ENCODE data around the gene MAPK8IP1. TPM values are rescaled to one million over a fixed set of nuclear protein-coding genes. Genes with fewer than 3 reads are reported as not detected.
A peak's percentile ranks its signal among the peaks of the same experiment; 100 is the strongest.

The MAPK8IP1 gene
- total and polyA plus RNA-seq, 2 experiments from 2014 or later = 7.4 to 12.6 TPM

- Histone ChIP-seq H3K27me3 (peaks cover 6% of the 10 kb centered on the region), H3K27ac (no peak overlapping the region)
- DNase-seq (ENCODE audit: low read depth in 1 of 2, low spot score in 1 of 2) = no peak
These were observed 7.4 kb downstream of the MAPK8IP1 start for GRCh38 chr11:45892856-45893255.

GRCh38 chr11:45894555-45895247, 9.2 kb downstream of the MAPK8IP1 start:
- no peaks in the 10 kb centered on the region for H3K36me3 ChIP-seq
- TF ChIP-seq, protein P1, sequence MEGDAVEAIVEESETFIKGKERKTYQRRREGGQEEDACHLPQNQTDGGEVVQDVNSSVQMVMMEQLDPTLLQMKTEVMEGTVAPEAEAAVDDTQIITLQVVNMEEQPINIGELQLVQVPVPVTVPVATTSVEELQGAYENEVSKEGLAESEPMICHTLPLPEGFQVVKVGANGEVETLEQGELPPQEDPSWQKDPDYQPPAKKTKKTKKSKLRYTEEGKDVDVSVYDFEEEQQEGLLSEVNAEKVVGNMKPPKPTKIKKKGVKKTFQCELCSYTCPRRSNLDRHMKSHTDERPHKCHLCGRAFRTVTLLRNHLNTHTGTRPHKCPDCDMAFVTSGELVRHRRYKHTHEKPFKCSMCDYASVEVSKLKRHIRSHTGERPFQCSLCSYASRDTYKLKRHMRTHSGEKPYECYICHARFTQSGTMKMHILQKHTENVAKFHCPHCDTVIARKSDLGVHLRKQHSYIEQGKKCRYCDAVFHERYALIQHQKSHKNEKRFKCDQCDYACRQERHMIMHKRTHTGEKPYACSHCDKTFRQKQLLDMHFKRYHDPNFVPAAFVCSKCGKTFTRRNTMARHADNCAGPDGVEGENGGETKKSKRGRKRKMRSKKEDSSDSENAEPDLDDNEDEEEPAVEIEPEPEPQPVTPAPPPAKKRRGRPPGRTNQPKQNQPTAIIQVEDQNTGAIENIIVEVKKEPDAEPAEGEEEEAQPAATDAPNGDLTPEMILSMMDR (IDR thresholded peaks at IDR 0.05; ENCODE audit: low read depth, low read length) = no peak
- no peak overlapping the region for H3K4me3 ChIP-seq
- DNase-seq (ENCODE audit: low read depth in 1 of 2, low spot score in 1 of 2) = no peak
- no peaks in the 10 kb centered on the region for H3K9me3 ChIP-seq (ENCODE audit: low read depth)
- peaks cover 11% of the 10 kb centered on the region for H3K4me1 ChIP-seq (ENCODE audit: low read depth)
- H3K27me3 ChIP-seq = no peaks in the 10 kb centered on the region
- H3K27ac ChIP-seq = no peak overlapping the region

More at GRCh38 chr11:45892856-45893255, 7.4 kb downstream of the MAPK8IP1 start:
- TF ChIP-seq, protein P1 (IDR thresholded peaks at IDR 0.05; ENCODE audit: low read depth, low read length) = no peak
- peaks cover 11% of the 10 kb centered on the region for H3K4me1 ChIP-seq (ENCODE audit: low read depth)
- no peak overlapping the region for H3K4me3 ChIP-seq
- H3K9me3 ChIP-seq (ENCODE audit: low read depth) = no peaks in the 10 kb centered on the region
- H3K36me3 ChIP-seq = no peaks in the 10 kb centered on the region

DNA sequence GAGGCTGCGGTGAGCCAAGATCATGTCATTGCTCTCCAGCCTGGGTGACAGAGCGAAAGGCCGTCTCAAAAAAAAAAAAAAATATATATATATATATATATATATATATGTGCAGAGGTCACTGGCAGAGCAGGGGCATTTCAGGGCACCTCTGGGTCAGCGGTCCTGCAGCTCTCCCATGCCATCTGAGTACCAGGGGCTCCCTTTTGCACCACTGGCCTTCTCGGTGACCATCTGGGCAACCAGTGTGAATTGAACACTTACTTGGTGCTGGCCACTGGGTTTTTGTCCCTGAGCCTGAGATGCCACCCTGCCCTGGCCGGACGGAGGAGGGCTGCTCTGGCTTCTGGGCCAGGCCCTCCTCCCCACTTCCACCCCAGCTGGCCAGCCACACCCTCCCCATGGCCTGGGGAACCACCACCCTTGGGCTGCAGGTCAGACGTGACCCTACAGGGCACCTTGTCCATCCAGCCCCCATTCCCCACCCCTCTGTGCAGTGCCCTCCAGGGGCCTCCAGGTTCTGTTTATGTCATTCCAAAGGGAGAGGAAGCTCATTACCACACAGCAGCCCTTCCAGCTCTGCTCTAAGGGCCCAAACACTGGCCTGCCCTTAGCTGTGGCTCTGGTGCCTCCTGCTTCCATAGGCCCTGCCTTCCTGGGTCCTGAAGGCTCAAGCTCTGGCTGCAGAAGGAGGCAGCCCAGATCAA, 10.3 kb downstream of the MAPK8IP1 start:
- TF ChIP-seq, protein P1 (IDR thresholded peaks at IDR 0.05; ENCODE audit: low read depth, low read length) = no peak
- DNase-seq (ENCODE audit: low read depth in 1 of 2, low spot score in 1 of 2) = peak in 1 of 2 donors; percentile 12
- no peak overlapping the region for H3K27ac ChIP-seq
- no peaks in the 10 kb centered on the region for H3K9me3 ChIP-seq (ENCODE audit: low read depth)
- H3K4me3 ChIP-seq = no peak overlapping the region
- H3K27me3 ChIP-seq = peaks cover 2% of the 10 kb centered on the region
- peaks cover 13% of the 10 kb centered on the region for H3K4me1 ChIP-seq (ENCODE audit: low read depth)
- no peaks in the 10 kb centered on the region for H3K36me3 ChIP-seq

DNA sequence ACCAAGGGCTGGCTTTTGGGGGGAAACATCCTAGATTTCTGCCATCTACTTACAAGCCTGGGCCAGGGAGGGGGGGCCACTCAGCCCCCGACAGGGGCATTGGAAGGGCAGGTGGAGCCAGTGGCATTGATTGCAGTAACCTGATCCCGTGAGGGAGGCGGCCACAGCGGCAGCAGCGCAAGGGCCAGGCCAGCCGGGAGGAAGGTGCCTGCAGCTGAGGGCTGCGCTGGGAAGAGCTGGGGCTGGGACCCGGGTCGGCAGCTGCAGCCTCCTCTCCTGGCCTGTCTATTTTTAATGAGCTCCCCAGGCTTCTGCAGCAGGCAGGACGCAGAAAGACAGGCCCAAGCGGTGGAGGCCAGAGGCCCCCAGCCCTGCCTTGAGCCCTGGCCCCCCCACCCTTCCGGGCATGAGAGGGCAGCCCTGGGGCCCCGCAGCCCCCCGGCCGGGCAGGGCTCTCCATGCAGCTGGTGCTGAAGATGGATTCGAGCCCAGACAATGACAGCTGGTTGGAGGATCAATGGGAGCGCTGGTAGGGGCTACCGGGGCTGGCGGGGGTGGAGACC, 11.1 kb downstream of the MAPK8IP1 start:
- TF ChIP-seq, protein P1 (IDR thresholded peaks at IDR 0.05; ENCODE audit: low read depth, low read length) = no peak
- H3K27ac ChIP-seq = no peak overlapping the region
- H3K4me3 ChIP-seq = no peak overlapping the region
- peaks cover 15% of the 10 kb centered on the region for H3K4me1 ChIP-seq (ENCODE audit: low read depth)
- H3K27me3 ChIP-seq = peaks cover 10% of the 10 kb centered on the region
- H3K36me3 ChIP-seq = no peaks in the 10 kb centered on the region
- H3K9me3 ChIP-seq (ENCODE audit: low read depth) = no peaks in the 10 kb centered on the region
- peak in 1 of 2 donors; percentile 81 for DNase-seq (ENCODE audit: low read depth in 1 of 2, low spot score in 1 of 2)

GRCh38 chr11:45897556-45897955, 12.1 kb downstream of the MAPK8IP1 start:
- H3K36me3 ChIP-seq = no peaks in the 10 kb centered on the region
- no peaks in the 10 kb centered on the region for H3K9me3 ChIP-seq (ENCODE audit: low read depth)
- no peak for DNase-seq (ENCODE audit: low read depth in 1 of 2, low spot score in 1 of 2)
- H3K4me3 ChIP-seq = no peak overlapping the region
- H3K27ac ChIP-seq = no peak overlapping the region
- TF ChIP-seq, protein P1 (IDR thresholded peaks at IDR 0.05; ENCODE audit: low read depth, low read length) = no peak
- peaks cover 15% of the 10 kb centered on the region for H3K4me1 ChIP-seq (ENCODE audit: low read depth)
- peaks cover 11% of the 10 kb centered on the region for H3K27me3 ChIP-seq
